ENCODE results near the gene RPTOR.

DNA sequence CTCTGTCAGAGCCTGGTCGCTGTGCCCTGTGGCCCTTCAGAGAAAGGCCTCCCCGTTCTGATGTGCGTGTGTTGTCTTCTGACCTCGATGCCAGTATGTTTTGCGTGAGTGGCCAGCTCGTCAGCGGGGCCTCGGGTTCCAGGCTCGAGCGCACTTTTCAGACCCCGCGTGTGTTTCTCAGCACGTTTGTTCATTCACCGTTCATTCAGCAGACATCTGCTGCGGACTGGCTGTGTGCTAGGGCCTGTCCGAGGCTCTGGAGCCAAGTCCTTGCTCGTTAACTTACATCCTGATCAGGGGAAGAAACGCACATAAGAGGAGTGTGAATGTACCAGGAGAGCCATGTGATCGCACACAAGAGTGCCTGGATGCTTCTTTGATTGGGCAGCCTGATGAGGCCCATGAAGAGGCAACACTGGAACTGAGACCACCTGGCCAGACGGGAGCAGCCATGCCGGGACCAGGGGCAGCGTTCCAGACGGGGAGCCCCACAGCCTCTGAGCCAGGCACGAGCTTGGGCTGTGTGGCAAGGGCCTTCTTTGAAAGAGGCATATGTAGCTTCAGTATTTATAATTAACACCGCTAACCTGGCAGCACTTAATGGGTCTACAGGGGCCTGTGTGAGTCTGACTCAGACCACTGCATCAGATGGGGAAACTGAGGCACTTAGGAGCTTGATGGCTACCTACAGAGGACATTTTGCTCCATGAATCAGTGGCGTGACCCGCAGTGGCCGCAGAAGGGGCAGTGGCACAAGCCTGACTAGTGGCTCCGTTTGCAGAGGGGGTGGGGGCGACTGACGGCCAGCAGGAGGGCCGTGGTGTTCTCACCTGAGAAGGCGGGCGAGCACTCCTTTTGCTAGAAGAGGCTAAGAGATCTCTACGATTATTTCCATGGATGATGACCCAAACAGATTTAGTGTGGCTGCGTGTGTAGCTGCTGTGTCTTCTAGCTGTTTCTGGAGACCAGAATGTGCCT lies 259.1 kb downstream of the RPTOR start:
- TF ChIP-seq CTCF (IDR thresholded peaks at IDR 0.05; ENCODE audit: poor library complexity, severe bottlenecking) (no peak), REST (IDR thresholded peaks at IDR 0.05; ENCODE audit: borderline replicate concordance) (no peak), MXI1 (conservative IDR thresholded peaks at IDR 0.05; ENCODE audit: poor library complexity, severe bottlenecking) (no peak), EZH2 (IDR thresholded peaks at IDR 0.05; ENCODE audit: borderline replicate concordance, insufficient read depth, low read length, poor library complexity, severe bottlenecking) (no peak), POLR2AphosphoS5 (IDR thresholded peaks at IDR 0.05) (no peak), RAD21 (conservative IDR thresholded peaks at IDR 0.05) (no peak), SMC3 (conservative IDR thresholded peaks at IDR 0.05; ENCODE audit: poor library complexity) (no peak), TAF1 (IDR thresholded peaks at IDR 0.05; ENCODE audit: low read depth) (no peak)
